ENCODE data around the gene TMEM50A. TPM values are rescaled to one million over a fixed set of nuclear protein-coding genes. Genes with fewer than 3 reads are reported as not detected.
A peak's percentile ranks its signal among the peaks of the same experiment; 100 is the strongest.
"Not testable (repeated sequence)": the region's sequence is repeated elsewhere in the genome, so short reads cannot be mapped to it uniquely, and the experiment has no call there.

TMEM50A gene
- total RNA-seq (2022), result 88.3 and 107 TPM in 2 replicates
- percentile 77 among the genes with signal in this experiment for Bru-seq, nascent RNA
- percentile 92 among the genes with signal in this experiment for BruChase-seq, experiment 1, labeled RNA remaining after a 6-hour chase
- percentile 83 among the genes with signal in this experiment for BruChase-seq, experiment 2, labeled RNA remaining after a 2-hour chase
- long read RNA-seq, transcript TMEM50A-206 (6 exons, 776 nt), result minor isoform, 9 of 213 reads
- long read RNA-seq, transcript TMEM50A-201 (7 exons, 2,683 nt), result major isoform, 191 of 213 reads
- long read RNA-seq, partial matches to known transcripts, result 4 of 213 reads
- long read RNA-seq, other reads (novel, unspliced or antisense), result 7 of 213 reads

GRCh38 chr1:25338188-25338981 lies at the start of gene TMEM50A:
Gene TMEM50A (plus strand): TSS chr1:25338334. CDS start chr1:25340487, 2,153 bp downstream.
- Mint-ChIP-seq H3K27ac (ENCODE audit: low read depth, unreplicated experiment) (peak within 1 kb of the TSS; percentile 88), H3K27me3 (ENCODE audit: insufficient read depth, unreplicated experiment) (no peaks in the 10 kb centered on the region), H3K4me3 (ENCODE audit: unreplicated experiment) (peak within 1 kb of the TSS; percentile 89), H3K4me1 (ENCODE audit: insufficient read depth, unreplicated experiment) (peaks cover 10% of the 10 kb centered on the region), H3K36me3 (ENCODE audit: insufficient read depth, unreplicated experiment) (peaks cover 11% of the 10 kb centered on the region), H3K9me3 (ENCODE audit: unreplicated experiment) (no peaks in the 10 kb centered on the region)
- peak; percentile 79 for DNase-seq (ENCODE audit: unreplicated experiment)
- no peak for TF ChIP-seq CTCF (IDR thresholded peaks at IDR 0.05; ENCODE audit: unreplicated experiment)
- no TSS peak for BruUV-seq (replicated peaks)
- ChIA-PET CTCF (interaction anchor here (0.7 kb wide), 1 partner anchor 1413 kb away, joined by 4 read pairs; no protein-coding TSS in a partner anchor), POLR2A (interaction anchor here (0.6 to 3.2 kb wide), 14 partner anchors 10 to 1525 kb away, joined by 3 to 25 read pairs (median 4); partner anchors contain the start of genes MACO1, RSRP1 and SYF2)
- intact Hi-C loops (cut with micrococcal nuclease), result no loop called here

GRCh38 chr1:25288573-25289101 lies 49.5 kb upstream of the TMEM50A start:
- DNase-seq (ENCODE audit: unreplicated experiment); H3K27me3 Mint-ChIP-seq (ENCODE audit: insufficient read depth, unreplicated experiment); intact Hi-C loops (cut with micrococcal nuclease): not testable (repeated sequence)

GRCh38 chr1:25290043-25290442 lies 48.1 kb upstream of the TMEM50A start:
- H3K36me3 Mint-ChIP-seq (ENCODE audit: insufficient read depth, unreplicated experiment); H3K9me3 Mint-ChIP-seq (ENCODE audit: unreplicated experiment); H3K4me3 Mint-ChIP-seq (ENCODE audit: unreplicated experiment); H3K27me3 Mint-ChIP-seq (ENCODE audit: insufficient read depth, unreplicated experiment); CTCF ChIA-PET; intact Hi-C loops (cut with micrococcal nuclease); BruUV-seq (replicated peaks); DNase-seq (ENCODE audit: unreplicated experiment); POLR2A ChIA-PET; H3K27ac Mint-ChIP-seq (ENCODE audit: low read depth, unreplicated experiment); H3K4me1 Mint-ChIP-seq (ENCODE audit: insufficient read depth, unreplicated experiment): not testable (repeated sequence)

More at GRCh38 chr1:25288573-25289101, 49.5 kb upstream of the TMEM50A start:
- H3K36me3 Mint-ChIP-seq (ENCODE audit: insufficient read depth, unreplicated experiment); H3K4me3 Mint-ChIP-seq (ENCODE audit: unreplicated experiment); H3K9me3 Mint-ChIP-seq (ENCODE audit: unreplicated experiment); CTCF ChIA-PET; BruUV-seq (replicated peaks); H3K27ac Mint-ChIP-seq (ENCODE audit: low read depth, unreplicated experiment); POLR2A ChIA-PET; H3K4me1 Mint-ChIP-seq (ENCODE audit: insufficient read depth, unreplicated experiment): not testable (repeated sequence)

DNA sequence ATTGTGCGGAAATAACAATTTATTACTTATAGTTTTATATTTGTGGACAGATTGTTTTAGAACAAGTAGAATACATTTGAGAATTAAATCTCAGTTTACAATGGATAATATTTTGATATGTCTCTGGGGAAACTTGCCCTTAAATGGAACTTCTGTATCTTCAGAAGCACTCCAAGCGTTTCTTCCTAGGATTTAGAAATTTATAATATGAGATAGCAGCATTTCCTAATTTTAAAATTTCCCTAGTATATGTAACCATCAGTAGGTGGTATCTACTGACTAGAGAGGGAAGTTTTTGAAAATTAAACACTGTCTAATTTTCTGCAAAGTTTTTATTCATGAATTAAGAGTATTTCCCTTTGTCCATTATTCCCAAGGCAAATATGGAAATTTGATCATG lies 44.7 kb upstream of the TMEM50A start:
- H3K36me3 Mint-ChIP-seq (ENCODE audit: insufficient read depth, unreplicated experiment); H3K27me3 Mint-ChIP-seq (ENCODE audit: insufficient read depth, unreplicated experiment); intact Hi-C loops (cut with micrococcal nuclease); BruUV-seq (replicated peaks); H3K4me3 Mint-ChIP-seq (ENCODE audit: unreplicated experiment); DNase-seq (ENCODE audit: unreplicated experiment); H3K27ac Mint-ChIP-seq (ENCODE audit: low read depth, unreplicated experiment); CTCF ChIA-PET; POLR2A ChIA-PET; H3K4me1 Mint-ChIP-seq (ENCODE audit: insufficient read depth, unreplicated experiment); H3K9me3 Mint-ChIP-seq (ENCODE audit: unreplicated experiment): not testable (repeated sequence)

GRCh38 chr1:25294889-25295826 lies 43.0 kb upstream of the TMEM50A start:
- H3K9me3 Mint-ChIP-seq (ENCODE audit: unreplicated experiment); BruUV-seq (replicated peaks); DNase-seq (ENCODE audit: unreplicated experiment); H3K27ac Mint-ChIP-seq (ENCODE audit: low read depth, unreplicated experiment); H3K27me3 Mint-ChIP-seq (ENCODE audit: insufficient read depth, unreplicated experiment); intact Hi-C loops (cut with micrococcal nuclease); H3K4me1 Mint-ChIP-seq (ENCODE audit: insufficient read depth, unreplicated experiment); H3K36me3 Mint-ChIP-seq (ENCODE audit: insufficient read depth, unreplicated experiment); CTCF ChIA-PET; POLR2A ChIA-PET; H3K4me3 Mint-ChIP-seq (ENCODE audit: unreplicated experiment): not testable (repeated sequence)

GRCh38 chr1:25296501-25296900 lies 41.6 kb upstream of the TMEM50A start:
- BruUV-seq (replicated peaks); CTCF ChIA-PET: not testable (repeated sequence)

GRCh38 chr1:25300729-25301128 lies 37.4 kb upstream of the TMEM50A start:
- H3K27me3 Mint-ChIP-seq (ENCODE audit: insufficient read depth, unreplicated experiment); H3K9me3 Mint-ChIP-seq (ENCODE audit: unreplicated experiment); DNase-seq (ENCODE audit: unreplicated experiment); H3K4me1 Mint-ChIP-seq (ENCODE audit: insufficient read depth, unreplicated experiment); BruUV-seq (replicated peaks); POLR2A ChIA-PET; CTCF ChIA-PET; H3K4me3 Mint-ChIP-seq (ENCODE audit: unreplicated experiment); H3K27ac Mint-ChIP-seq (ENCODE audit: low read depth, unreplicated experiment); H3K36me3 Mint-ChIP-seq (ENCODE audit: insufficient read depth, unreplicated experiment); intact Hi-C loops (cut with micrococcal nuclease): not testable (repeated sequence)

More at GRCh38 chr1:25296501-25296900, 41.6 kb upstream of the TMEM50A start:
- H3K4me3 Mint-ChIP-seq (ENCODE audit: unreplicated experiment); POLR2A ChIA-PET; H3K4me1 Mint-ChIP-seq (ENCODE audit: insufficient read depth, unreplicated experiment); H3K27ac Mint-ChIP-seq (ENCODE audit: low read depth, unreplicated experiment); DNase-seq (ENCODE audit: unreplicated experiment); H3K36me3 Mint-ChIP-seq (ENCODE audit: insufficient read depth, unreplicated experiment); H3K9me3 Mint-ChIP-seq (ENCODE audit: unreplicated experiment); intact Hi-C loops (cut with micrococcal nuclease); H3K27me3 Mint-ChIP-seq (ENCODE audit: insufficient read depth, unreplicated experiment): not testable (repeated sequence)

DNA sequence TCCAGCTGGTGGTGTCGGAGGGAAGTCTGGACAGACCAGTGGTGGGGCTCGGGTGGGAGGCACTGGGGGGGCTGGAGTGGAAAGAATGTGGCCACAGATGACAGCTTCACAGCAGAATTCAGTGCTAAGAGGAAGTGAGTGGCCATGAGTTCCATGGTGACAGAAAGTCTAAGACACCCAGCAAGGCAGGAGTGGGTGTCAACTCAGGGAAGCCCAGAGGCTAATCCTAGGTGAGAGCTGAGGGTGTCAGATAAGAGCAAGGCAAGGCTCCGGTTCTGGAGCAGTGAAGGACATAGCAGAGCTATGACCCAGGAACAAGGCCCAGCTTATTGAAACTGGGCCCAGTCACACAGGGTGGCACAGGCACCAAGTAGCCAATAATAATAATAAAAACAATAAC lies 35.8 kb upstream of the TMEM50A start:
- DNase-seq (ENCODE audit: unreplicated experiment); H3K4me1 Mint-ChIP-seq (ENCODE audit: insufficient read depth, unreplicated experiment); H3K9me3 Mint-ChIP-seq (ENCODE audit: unreplicated experiment); H3K27me3 Mint-ChIP-seq (ENCODE audit: insufficient read depth, unreplicated experiment); H3K27ac Mint-ChIP-seq (ENCODE audit: low read depth, unreplicated experiment); intact Hi-C loops (cut with micrococcal nuclease); H3K4me3 Mint-ChIP-seq (ENCODE audit: unreplicated experiment); POLR2A ChIA-PET; H3K36me3 Mint-ChIP-seq (ENCODE audit: insufficient read depth, unreplicated experiment); CTCF ChIA-PET; BruUV-seq (replicated peaks): not testable (repeated sequence)
